GM12801 (cell line): ENCODE results near the gene SLC16A7.

Experiments
- TF ChIP-seq, protein P1 (sequence below): IDR thresholded peaks from one replicate; pipeline ENCODE4 v1.5.1; 2011; ENCODE audit warnings: control low read depth; ENCODE audit not compliant: insufficient read length; ENCODE audit errors: extremely low read depth

Gene SLC16A7

DNA sequence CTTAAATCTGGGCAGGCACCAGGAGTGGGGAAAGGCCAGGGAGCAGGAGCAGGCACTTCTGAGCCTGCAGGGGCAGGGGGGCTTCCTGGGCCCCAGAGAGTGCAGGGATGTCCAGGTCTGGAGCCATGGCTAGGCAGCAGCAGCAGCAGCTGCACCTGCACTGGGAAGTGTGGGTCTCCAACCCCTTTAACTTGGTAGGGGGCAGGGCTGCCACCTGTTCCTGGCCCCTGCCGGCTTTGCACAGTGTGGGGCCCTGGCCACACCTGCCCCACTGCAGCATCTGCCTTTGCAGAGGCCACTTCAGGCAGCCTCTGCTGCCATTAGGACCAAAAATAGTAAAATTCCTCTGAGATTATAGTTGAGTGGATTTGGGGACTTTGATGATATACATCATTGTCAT, 138.5 kb downstream of the SLC16A7 start:
- TF ChIP-seq, protein P1, sequence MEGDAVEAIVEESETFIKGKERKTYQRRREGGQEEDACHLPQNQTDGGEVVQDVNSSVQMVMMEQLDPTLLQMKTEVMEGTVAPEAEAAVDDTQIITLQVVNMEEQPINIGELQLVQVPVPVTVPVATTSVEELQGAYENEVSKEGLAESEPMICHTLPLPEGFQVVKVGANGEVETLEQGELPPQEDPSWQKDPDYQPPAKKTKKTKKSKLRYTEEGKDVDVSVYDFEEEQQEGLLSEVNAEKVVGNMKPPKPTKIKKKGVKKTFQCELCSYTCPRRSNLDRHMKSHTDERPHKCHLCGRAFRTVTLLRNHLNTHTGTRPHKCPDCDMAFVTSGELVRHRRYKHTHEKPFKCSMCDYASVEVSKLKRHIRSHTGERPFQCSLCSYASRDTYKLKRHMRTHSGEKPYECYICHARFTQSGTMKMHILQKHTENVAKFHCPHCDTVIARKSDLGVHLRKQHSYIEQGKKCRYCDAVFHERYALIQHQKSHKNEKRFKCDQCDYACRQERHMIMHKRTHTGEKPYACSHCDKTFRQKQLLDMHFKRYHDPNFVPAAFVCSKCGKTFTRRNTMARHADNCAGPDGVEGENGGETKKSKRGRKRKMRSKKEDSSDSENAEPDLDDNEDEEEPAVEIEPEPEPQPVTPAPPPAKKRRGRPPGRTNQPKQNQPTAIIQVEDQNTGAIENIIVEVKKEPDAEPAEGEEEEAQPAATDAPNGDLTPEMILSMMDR, result no peak

DNA sequence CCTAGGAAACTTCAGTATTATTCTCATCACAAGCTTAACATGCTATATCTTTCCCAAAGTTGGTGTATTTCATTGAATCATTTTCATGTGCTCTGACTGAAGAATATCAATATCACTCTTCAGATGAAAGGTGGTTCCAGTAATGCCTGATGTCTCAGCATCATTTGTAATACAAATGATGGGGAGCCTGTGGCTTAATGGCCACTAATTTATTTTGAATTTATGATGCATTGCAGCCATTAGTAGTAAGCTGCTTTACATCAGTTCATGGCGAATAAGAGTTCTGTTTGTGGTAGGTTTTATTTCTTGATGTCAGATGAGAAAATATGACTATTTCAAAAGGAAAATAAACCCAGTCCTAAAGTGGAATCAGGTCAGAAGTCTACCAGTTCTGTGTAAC, 139.4 kb downstream of the SLC16A7 start:
- TF ChIP-seq, protein P1, result no peak

- TF ChIP-seq, protein P1, result no peak
Observed at GRCh38 chr12:59736359-59736758, 140.5 kb downstream of the SLC16A7 start.

GRCh38 chr12:59736786-59737185, 141.0 kb downstream of the SLC16A7 start:
- TF ChIP-seq, protein P1, result no peak

- TF ChIP-seq, protein P1, result no peak
Observed at GRCh38 chr12:59737725-59738463, 142.1 kb downstream of the SLC16A7 start.

- TF ChIP-seq, protein P1, result no peak
Observed at GRCh38 chr12:59742841-59743240, 147.0 kb downstream of the SLC16A7 start.

GRCh38 chr12:59744564-59744963, 148.7 kb downstream of the SLC16A7 start:
- TF ChIP-seq, protein P1, result no peak
